HG03095 (cell line): Measurements from ENCODE around the gene HK3.
"Not testable (repeated sequence)": the region's sequence is repeated elsewhere in the genome, so short reads cannot be mapped to it uniquely, and the experiment has no call there.

Experiments used
- ATAC-seq: cut with Tn5 transposase; IDR thresholded peaks from one replicate; pipeline ENCODE4 v1.9.1; 2021; ENCODE audit warnings: moderate library complexity; ENCODE audit not compliant: unreplicated experiment

HK3 gene

DNA sequence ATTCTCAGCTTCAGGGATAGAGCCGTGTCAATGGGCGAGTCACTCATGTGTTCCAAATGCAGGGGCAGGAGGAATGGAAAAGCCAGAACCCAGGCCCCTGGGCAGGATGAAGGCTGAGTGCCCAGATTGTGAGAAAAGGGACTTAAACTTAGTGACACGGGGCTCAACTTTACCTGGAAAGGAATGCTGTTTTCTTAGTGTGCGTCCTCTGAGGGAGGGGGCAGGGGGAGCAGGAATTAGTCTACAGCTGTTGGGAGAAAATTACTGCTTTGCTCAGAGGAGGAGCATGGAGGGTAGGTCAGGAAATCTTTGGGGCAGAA is 14.6 kb downstream of the HK3 start:
- no peak for ATAC-seq

- no peak for ATAC-seq
These were observed 15.2 kb downstream of the HK3 start for GRCh38 chr5:176883700-176884570.

DNA sequence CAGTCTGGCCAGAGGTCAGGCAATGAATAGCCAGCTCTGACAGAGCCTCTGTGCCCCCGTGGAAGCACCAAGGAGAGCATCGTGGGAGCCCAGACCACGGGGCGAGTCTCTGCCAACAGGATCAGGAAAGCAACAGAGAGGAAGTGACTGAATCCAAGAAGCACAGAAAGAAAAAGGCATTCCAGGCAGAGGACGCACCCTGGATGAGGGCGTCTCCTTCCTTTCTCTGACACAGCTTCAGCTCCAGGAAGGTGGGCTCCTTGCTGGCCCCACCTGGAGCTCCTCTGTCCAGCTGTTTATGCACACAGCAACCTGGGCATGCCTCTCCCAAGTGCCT is 16.6 kb downstream of the HK3 start:
- no peak for ATAC-seq

- ATAC-seq, result no peak
These were observed 17.2 kb downstream of the HK3 start for GRCh38 chr5:176881816-176882566.

GRCh38 chr5:176881021-176881749 is 18.0 kb downstream of the HK3 start:
- no peak for ATAC-seq

DNA sequence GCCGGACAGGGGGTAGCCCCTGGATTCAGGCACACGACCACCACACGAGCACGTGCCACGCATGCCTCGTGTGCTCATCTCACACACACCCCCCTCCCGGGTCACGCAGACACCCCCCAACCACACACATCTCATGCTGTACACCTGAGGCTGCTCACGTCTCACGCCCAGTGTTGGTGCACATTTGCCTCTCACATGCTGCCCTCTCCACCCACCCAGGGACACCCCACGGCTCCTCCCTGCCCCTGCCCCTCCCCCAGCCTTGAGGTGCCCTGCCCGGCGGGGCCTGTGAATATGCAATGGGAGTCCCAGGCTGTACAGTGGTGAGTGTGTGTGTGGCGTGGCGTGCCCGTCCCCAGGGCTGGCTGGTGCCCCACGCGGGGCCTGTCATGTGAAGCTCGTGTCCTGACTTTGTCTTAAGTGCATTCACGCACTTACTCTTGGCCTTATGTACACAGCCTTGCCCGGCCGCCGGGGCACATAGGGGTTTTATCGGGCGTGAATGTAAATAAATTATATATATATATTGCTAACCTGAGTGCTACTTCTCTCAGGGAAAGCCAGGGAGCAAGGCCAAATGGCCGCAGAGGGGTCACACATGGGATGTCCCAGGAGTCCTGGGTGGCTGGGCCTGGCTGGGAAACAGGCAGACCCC is 18.7 kb downstream of the HK3 start:
- no peak for ATAC-seq

- ATAC-seq, result no peak
These were observed 19.3 kb downstream of the HK3 start for GRCh38 chr5:176879663-176880361.

DNA sequence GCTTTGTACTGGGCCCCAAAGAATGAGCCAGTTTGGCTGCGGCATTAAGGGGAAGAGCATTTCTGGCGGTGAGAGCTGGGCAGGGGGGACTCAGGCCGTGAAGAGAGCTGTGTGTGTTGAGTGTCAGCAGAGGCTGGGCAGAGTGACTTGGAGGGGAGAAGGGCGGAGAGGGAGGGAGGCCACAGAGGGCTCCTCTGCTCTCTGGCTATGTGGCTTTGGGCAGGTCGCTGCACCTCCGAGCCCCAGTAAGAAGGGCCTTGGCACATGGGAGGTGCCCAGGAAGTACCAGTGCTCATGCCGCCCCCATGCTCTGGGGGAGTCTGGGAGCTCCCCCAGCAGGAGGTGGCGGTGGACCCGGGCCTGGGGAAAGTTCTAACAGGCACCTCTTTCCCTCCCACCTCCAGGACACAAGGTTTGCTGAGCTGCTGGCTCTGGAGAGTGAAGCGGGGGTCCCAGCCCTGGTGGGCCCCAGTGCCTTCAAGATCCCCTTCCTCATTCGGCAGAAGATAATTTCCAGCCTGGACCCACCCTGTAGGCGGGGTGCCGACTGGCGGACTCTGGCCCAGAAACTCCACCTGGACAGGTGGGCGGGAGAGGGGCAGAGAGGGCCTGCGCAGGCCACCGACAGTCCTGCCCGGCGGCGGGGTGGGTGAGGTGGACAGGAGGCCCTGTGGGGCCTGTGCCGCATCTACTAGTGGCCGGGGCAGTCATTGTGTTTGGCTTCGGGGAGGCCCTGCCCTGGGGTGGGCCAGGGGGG is 20.1 kb downstream of the HK3 start:
- ATAC-seq, result no peak

- ATAC-seq, result no peak
These were observed 20.7 kb downstream of the HK3 start for GRCh38 chr5:176878463-176878862.

DNA sequence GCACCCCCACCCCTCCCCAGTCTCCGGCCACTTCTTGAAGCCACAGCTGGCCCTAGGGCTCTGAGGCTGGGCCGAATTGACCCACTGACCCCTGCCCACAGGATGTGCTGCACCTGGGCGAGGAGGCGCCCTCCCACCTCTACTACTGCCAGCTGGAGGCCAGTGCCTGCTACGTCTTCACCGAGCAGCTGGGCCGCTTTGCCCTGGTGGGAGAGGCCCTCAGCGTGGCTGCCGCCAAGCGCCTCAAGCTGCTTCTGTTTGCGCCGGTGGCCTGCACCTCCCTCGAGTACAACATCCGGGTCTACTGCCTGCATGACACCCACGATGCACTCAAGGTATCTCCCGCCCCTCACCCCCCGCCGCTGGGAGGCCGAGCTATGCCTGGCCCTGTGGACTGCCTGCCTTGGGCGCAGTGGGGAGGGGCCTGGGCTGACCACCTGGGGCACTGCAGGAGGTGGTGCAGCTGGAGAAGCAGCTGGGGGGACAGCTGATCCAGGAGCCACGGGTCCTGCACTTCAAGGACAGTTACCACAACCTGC is 21.3 kb downstream of the HK3 start:
- ATAC-seq, result no peak

DNA sequence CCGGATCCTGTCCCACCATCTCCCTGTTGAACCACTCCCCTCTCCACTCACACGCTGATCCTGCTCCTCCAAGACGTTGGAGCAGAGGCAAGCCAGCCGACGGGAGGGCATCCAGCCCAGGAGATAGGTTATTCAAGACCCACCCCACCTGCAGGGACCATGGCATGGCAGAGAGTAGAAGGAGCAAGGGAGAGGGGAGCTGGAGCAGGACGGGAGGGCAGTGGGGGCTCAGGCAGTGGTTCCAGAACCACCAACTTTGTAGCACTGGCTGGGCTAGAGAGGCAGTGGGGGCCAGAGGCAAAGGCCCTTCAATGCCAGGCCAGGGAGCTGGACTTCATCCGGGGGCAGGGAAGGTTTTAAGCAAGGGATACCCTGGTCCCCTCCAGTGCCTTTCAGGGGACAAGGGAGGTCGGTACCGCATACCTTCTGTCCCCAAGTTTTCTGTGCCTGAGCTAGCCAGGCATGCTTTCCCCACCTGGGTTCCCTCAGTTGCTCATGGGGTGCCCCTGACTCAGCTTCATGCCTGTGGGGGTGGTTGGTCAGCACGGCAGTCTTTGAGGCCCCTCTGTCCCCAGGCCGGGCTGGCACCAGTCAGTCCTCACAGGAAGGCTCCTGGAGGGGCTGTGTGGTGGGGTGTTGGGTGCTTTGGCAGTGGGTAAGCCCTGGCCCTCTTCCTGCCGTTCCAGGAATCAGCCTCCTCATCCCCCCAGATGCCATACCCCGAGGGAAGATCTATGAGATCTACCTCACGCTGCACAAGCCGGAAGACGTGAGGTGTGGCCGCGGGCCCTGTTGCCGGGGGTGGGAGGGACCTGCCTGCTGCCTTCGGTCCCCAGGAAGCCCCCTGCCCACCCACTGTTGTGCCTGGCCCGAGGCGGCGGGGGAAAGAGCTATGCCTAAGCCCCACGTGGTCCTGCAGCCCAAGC is 22.4 kb downstream of the HK3 start:
- no peak for ATAC-seq

DNA sequence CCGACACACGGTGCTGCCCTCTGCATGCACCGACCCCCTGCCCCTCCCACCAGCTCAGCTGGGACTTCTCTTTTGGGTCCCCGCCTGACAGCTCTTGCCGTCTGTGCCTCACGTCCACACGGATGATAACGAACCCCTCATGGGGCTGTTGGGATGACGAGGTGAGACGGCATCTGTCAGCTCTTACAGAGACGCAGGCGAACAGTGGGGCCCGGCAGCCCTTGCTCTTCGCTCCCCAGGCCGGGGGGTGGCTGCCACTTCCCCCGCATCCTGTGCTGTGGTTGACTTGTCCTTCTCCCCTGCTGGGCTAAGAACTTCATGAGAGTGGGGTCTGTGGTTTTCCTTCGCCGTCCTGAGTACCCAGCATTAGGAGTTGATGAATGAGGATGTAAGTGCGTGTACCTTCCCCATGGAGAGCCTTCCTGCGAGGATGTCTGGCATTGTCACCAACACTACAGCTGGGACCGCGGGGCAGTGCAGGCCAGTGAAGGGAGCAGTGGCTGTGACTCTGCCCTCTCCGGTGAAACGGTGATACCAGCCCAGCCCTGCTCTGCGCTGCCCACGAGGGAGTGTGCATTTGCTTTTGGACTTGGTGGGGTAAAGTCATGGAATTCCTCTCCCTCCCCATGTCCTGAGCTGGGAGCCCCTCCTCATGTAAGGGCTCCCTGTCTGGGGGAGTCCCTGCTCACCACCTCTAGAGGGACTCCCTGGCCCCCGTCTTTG is 23.2 kb downstream of the HK3 start:
- ATAC-seq, result no peak

- no peak for ATAC-seq
These were observed 24.1 kb downstream of the HK3 start for GRCh38 chr5:176875014-176875550.

DNA sequence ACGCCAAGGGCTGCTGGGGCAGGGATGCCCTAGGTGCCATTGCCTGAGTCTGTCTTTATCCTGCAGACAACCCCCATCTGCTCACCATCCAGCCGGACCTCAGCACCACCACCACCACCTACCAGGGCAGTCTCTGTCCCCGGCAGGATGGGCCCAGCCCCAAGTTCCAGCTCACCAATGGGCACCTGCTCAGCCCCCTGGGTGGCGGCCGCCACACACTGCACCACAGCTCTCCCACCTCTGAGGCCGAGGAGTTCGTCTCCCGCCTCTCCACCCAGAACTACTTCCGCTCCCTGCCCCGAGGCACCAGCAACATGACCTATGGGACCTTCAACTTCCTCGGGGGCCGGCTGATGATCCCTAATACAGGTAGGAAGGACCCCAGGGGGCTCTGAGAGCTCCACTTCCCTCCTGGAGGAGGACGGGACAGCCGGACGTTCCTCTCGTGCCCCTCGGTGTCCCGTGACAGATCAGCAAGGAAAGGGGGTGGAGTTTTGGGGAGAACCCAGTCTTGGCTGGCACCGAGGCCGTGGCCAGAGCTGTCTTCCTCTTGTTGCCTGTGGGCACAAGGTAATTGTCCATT is 24.9 kb downstream of the HK3 start:
- ATAC-seq, result no peak

DNA sequence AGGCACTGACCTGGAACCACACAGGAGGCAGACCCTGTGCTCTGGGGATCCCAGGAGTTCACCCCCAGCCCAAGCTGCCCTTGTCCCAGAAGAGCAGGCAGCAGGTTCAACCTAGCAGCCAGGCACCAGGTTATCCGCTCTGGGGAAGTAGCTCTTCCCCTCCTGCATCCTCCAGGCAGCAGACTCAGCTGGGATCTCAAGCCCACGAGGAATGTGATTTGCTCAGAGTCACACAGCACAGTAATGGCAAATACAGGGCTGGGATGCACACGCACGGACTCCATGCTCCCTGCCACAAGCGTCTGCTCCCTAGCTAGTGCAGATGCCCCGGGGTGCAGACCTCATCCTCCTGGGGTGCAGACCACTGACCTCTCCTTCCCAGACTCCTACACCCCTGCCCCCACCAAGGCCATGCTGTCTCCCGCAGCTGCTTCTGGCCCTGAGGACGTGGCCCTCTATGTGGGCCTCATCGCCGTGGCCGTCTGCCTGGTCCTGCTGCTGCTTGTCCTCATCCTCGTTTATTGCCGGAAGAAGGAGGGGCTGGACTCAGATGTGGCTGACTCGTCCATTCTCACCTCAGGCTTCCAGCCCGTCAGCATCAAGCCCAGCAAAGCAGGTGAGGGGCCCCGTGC is 25.5 kb downstream of the HK3 start:
- no peak for ATAC-seq

DNA sequence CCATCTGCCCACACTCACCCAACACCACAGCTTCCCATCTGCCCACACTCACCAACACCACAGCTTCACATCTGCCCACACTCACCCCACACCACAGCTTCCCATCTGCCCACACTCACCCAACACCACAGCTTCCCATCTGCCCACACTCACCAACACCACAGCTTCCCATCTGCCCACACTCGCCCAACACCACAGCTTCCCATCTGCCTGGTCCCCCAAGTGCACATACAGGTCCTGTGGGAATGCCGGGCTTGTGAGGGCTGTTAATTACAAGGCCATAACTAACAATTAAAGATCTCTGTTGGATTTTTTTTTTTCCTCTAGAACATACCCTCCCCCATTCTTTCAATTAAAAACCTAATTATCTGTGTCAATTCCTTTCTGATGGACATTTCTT is 26.1 kb downstream of the HK3 start:
- not testable (repeated sequence) for ATAC-seq

- ATAC-seq, result not testable (repeated sequence)
These were observed 26.6 kb downstream of the HK3 start for GRCh38 chr5:176872586-176872985.
